Measurements from ENCODE around the gene RTN4RL2.
A peak's percentile ranks its signal among the peaks of the same experiment; 100 is the strongest.

RTN4RL2 gene

DNA sequence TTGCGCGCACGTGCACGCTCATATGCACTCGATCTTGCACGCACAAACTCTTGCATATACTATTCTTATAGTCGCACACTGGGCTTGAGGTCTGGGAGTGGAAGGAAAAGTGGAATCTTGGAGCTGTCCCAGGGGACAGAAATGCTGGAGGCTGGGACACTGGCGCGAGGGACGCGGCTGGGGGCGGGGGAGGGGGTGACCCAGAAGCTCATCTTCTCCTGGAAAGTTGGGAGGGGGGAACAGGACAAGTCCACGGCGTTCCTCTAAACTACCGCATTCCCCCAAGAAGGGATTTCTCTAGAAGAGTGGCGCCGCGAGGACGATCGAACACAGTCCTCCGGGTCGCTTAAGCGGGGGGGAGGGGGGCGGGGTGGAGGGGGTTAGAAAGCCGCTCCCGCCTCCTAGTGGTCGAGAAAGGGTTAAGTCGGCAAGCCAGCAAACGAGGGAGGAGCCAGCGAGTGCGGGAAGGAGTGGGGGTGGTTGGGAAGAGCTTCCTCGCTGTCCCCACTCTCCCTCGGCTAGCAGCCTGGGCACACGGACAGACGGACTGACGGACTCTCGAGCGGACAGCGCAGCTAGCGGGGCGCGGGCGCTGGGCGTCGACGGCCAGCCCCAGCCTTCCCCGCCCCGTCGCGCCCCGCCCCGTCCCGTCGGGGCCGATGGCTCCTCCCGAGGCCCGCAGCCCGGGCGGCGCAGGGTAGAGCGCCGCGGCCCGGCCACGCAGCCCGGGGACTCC lies at the start of gene RTN4RL2:
TSS of gene RTN4RL2 (plus strand) at position 507 of the 736 bp plus-strand sequence. CDS start 338 bp downstream, outside the sequence.
- DNase-seq (ENCODE audit: low read depth): peak; percentile 32

DNA sequence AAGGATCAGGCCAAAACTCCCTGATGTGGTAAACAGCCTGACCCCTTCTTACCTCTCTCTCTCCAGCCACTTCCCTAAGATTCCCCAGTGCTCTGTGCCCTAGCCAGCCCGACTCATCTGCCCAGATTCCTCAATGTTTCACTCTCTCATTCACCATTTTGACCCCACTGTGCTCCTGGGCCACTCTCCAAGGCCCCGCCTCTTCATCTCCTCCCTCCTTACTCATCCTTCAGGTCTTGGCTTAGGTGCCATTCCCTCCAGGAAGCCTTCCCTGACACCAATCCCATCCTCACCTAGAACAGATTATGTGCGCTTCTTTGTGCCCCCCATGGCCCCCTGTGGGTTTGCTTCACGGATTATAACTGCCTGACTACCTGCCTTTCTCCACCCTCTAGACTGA lies 46.6 kb upstream of the RTN4RL2 start:
- no peak for DNase-seq (ENCODE audit: low read depth)

DNA sequence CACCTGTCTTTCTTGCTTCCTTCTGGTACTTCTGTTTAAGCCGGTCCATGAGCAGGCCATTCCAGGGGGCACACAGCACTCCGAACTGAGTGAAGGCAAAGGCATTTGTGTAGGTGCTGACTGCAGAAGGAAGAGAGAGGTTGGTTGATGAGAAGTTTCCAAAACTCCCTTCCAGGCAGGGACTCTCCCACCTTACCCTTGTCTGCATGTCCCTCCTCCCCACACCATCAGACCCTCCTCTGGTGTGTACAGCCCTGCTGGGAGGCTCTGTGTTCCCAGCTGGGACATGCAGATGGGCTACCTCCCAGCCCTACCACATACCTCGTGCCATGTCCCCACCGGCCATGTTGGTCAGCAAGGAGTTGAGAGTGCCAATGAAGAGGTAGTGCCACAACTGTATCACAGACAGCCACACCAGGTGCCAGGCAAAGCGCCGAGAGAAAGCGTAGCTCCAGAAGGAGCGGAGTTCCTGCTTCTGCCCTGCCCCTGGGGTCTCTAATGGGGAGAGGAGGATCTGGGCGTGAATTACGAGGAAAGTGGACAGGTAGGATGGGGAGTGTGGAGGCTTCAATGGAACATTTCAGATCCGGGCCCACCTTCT lies 45.6 kb upstream of the RTN4RL2 start:
- no peak for DNase-seq (ENCODE audit: low read depth)

DNA sequence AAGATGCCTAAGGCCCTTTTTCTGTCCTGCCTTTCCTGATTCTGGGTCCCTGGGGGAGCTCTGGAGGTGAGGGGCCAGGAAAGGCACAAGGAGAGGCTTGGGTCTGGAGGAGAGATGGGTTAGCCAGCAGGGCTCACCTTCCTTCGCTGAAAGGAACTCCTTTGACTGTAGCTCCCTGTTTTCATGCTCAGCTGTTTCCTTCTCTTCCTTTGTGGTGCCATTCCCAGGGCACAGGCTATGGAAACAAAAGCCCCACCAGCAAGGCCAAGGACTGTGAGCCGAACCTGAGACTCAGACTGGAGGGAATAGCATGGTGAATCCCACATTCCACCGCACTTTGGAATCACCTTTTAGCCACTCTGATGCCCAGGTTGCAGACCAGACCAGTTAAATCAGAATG lies 43.9 kb upstream of the RTN4RL2 start:
- DNase-seq (ENCODE audit: low read depth): no peak

DNA sequence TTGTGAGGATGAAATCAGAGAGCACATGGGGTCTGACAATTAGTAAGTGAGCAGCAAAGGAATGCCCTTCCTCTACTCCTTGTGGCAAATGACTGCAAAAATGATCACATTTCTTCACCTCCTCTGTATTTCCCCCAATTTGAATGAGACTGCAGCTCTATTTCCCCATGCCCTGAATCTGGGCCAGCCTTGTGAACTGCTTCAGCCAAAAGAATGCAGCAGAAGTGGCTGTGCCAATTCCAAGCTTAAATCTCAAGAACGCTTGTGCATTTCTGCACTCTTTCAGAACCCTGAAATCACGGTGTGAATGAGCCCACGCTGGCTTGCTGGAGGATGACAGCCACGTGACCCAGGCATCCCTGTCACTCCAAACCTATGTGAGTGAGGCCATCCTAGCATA lies 43.3 kb upstream of the RTN4RL2 start:
- peak; percentile 64 for DNase-seq (ENCODE audit: low read depth)

DNA sequence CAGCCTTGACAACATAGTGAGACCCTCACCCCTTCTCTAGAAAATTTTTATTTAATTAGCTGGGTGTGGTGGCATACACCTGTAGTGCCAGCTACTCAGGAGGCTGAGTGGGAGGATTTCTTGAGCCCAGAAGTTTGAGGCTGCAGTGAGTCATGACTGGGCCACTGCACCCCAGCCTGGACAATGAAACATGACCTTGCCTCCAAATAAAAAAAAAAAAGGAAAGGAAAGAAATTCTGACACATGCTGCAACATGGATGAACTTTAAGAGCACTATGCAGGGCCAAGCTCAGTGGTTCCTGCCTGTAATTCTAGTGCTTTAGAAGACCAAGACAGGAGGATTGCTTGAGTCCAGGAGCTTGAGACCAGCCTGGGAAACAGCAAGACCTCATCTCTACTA lies 42.2 kb upstream of the RTN4RL2 start:
- no peak for DNase-seq (ENCODE audit: low read depth)

DNA sequence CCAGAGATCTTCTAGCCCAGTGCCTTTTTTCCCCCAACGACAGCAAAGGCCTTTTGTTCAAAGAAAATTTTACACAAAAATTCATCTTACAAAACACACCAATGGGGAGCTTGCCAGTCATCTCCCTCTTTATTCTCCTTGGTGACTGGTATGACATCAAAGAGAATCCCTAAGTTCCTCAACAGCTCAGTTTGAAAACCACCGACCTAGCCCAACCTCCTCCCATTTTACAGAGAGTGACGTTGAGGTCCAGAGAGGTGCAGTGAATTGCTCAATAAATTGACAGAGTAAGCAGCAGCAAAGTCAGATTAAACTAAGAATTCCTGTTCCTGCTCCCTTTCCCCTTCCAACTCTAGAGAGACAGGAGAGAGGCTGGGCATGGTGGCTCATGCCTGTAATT lies 41.2 kb upstream of the RTN4RL2 start:
- no peak for DNase-seq (ENCODE audit: low read depth)

DNA sequence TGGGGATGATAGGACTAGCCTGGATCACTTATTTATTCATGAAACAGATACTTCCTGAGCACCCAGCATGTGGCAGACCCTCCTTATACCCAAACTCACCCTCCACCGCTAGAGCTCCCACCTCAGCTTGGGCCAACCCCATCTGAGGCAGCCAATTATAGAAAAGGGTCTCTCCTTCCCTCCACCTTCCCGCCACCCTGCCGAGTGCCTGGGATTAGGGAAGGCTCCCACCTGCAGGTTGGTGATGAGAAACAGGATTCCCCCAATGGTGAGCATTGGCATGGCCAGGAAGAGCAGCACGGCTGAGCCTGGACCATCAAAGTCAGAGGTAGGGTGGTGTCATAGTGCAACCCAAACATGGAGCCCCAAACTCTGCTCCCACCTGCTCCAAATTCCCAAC lies 39.3 kb upstream of the RTN4RL2 start:
- DNase-seq (ENCODE audit: low read depth): no peak

DNA sequence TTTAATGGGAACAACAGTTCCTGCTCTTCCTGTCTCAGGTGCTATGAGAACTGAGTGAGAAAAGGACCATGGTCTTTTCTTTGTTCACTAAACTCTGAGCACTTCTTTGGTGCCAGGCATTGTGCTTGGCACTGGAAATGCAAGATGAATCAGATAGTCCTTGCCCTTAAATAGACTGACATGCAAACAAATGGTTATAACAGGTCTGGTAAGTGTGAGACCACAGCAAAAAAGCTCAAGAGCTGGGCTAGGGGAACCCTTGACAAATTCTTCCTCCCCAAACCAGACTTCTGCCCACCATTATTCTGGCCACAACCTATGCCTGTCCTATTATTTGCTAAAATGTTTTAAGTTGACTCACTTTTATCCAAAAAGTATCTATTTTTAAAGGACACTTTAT lies 38.5 kb upstream of the RTN4RL2 start:
- DNase-seq (ENCODE audit: low read depth): no peak

DNA sequence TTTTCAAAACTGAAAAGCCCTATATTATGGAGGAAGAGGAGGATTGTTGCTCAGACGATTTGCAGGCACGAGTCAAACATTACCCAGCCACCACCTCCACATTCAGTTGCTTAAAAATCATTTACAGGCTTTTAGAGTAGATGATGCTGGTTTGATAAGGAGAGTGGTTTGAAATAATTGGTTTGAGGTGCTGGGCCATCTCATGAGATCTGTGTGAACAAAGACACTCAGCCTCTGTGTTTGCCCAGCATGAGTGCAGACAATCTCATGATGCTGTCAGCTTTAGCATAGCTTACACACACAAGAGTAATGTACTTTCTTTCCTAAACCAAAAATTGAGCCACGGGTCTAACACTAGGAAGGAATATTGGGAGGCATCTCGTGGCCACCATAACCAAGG lies 37.7 kb upstream of the RTN4RL2 start:
- no peak for DNase-seq (ENCODE audit: low read depth)

DNA sequence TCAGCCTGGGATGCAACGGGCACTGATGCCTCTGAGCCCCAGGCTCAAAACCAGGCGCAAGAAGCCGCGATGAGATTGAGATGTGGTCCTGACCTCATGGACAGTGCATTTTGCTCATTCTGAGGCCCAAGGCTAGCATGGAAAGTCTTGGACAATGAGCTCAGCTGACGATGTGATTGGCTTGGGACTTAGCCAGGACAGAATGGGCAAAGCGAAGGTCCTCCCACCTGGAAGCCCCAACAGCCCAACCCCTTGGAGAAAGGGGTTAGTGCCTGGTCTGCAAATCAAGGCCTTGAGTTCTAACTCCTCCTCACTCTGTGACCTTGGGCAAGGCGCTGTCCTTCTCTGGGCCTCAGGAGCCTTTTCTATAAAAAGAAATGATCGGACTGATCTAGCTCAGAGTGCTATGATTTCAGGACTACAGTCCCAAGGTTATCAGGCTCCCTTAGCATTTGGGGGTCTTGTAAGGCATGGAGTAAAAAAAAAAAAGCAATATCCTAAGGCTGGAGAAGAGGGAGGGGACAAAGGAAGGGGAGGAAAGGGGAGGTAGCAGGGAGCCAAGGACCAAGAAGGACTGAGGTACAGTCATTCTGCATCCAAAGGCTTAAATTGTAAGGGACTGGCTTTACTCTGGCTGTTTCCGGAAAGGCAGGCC lies 36.1 kb upstream of the RTN4RL2 start:
- no peak for DNase-seq (ENCODE audit: low read depth)

DNA sequence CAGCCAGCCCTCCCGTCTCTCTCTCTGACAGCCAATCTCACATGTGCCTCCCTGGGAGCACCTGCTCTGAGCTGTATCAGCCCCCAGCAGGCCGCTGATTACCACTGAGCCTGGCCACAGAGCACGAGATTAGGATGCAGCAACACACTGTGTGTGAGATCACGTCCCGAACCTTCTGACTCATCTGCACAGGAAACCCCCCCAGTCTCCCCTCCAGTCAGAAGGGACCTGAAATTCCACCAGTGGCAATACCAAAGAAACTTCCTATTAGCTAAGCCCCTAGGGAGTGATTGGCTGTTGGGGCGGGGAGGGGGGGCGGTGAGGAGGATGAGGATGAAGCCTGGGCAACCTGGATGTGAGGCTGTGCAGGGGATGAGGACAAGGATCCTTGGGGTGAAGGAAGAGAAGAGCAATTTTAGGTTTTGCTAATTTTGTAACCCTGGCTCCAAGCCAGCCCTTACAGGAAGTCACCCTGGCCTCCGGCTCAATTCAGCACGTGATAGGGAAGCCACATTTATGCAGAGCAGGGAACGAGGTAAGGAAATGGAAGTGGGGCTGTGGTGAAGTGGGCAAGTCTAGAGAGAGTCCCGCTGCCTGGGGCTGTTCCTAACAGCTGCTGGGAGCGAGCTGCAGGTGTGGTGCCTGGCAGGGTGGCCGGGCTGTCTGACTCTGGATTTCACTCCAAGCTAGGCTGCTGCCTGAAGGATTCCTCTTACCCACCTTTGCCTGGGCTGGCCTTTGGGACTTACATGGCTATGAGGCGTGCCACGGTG lies 35.4 kb upstream of the RTN4RL2 start:
- peak; percentile 93 for DNase-seq (ENCODE audit: low read depth)

DNA sequence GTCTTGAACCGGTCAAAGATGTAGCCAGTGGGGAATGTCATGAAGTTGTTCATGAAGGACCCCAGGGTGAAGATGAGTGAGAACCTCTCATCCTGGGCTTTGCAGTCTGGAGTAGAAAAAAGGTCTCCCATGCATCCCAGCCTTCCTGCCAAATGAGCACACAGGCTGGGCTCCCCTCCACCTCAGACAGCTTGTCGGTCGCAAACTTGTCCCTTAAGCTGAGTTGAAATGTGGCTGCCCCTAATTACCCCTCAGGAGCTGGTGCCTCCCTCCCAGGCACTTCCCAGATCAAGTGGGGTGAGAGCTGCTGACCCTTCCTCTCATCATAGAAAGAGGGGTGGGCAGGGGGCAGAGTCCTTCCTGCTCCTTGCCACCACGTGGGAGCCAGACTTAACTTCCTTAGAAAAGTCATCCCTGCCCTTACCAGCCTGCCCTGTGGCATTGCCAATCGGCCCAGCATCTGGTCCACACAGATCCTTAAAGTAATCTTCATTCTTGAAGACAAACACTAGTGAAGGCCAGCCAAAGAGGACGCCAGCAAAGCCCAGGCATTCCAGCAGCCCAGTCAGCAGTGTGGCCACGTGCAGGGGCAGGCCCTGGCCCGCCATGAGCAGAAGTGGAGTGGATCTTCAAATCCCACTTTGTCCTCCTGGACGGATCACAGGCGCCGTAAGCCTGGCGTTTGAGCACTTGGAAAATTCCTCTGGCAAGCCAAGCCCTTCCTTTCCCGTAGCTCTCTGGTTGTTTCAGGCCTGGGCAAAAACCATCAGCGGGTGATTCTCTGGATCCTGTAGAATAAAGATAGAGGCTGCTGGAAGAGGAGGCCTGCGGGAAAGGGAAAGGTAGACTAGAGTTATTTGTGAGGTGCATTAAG lies 34.5 kb upstream of the RTN4RL2 start:
- peak; percentile 48 for DNase-seq (ENCODE audit: low read depth)

DNA sequence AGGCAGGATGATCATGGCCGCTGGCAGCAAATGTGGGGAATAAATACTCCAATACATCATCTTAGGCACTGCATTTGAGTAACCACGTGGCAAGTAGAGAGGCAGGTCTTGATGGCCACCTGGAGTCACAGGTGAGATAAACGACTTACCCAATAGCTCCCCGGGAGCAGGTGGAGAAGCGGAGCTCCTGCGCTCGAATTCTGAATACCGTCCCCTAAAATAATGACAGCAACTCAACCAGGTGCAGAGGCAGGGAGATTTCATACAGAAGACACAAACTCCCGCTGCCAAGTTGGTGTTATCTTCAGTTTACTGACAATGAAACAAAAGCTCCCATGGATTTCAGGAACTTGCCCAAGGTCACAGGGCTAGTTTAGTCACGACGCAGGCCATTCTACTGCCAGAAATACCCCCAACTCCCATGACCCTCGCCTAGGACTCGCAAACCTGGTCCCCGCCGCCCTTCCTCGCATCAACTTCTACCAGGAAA lies 33.8 kb upstream of the RTN4RL2 start:
- peak; percentile 53 for DNase-seq (ENCODE audit: low read depth)

DNA sequence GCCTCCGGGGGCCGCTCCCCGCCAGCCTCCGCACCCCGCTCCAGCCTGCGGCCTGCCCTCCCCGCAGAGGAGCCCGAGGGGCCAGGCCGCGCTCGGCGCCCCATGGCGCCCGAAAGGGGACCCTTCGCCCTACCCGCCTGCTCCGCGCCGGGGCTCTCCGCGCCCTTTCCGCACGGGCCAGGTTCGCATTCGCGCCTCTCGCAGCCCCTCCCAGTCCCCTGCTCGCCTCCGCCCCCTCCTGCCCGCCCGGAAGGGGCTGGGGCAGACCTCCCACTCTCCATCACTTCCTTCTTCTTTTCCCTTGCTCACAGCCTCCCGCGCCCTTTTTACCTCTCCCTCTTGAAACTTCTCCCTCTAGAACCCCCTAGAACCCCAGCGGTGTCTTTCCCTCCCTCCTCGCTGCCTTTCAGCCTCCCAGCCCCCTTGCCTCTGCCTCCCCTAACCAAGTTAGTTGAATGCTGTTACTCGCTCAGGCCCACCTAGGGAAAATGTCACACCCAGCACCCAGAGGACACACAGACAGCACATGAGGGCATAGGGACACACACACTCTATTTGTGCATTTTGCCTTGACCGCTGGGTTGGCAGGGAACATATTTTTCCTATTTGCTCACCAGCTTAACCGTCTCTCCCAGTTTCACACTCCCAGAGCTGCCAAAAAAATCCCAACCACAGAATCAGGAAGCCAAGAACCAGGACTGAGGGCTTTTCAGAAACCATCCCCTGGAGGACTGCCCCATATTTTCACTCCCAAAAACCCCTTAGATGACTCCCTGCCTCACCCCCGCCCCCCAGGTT lies 33.2 kb upstream of the RTN4RL2 start, which contains the start of gene SLC43A3:
TSS of gene SLC43A3 (minus strand) at position 193 of the 798 bp plus-strand sequence. CDS start 949 bp downstream, outside the sequence.
- DNase-seq (ENCODE audit: low read depth): peak; percentile 88

DNA sequence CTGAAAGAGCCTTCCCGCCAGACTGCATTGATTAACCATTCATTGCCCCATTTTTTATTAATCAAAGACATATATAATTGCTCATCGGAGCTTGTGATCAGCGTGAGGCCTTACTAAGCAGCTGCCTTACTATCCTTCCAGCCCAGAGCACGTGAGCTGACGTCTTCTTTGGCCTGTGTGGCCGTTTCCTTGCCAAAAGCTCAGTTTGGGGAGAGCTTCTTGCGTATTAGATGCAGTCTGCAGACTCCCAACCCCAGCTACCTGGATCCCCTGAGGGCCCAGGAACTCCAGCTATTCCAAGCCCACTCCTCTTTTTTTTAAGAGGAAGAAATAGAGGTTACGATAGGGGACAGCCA lies 32.6 kb upstream of the RTN4RL2 start:
- no peak for DNase-seq (ENCODE audit: low read depth)

DNA sequence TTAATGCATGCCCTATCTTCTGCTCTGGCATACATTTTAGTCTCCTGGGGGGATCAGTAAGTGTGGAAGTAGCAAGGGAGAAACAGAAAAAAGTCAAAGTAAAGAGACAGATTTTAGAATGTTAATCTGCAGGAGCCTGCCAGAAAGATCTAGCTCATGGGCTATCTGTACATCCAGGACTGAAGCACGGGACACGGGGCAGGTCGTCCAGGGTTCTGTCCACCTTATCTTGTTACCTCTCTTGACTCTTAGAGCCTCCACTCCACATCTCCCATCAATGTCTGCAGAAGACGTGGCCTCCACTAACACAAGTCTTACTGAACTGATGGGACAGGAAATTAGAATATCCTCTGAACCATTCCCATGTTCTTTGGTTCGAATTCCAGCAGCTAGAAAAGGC lies 31.7 kb upstream of the RTN4RL2 start:
- no peak for DNase-seq (ENCODE audit: low read depth)

DNA sequence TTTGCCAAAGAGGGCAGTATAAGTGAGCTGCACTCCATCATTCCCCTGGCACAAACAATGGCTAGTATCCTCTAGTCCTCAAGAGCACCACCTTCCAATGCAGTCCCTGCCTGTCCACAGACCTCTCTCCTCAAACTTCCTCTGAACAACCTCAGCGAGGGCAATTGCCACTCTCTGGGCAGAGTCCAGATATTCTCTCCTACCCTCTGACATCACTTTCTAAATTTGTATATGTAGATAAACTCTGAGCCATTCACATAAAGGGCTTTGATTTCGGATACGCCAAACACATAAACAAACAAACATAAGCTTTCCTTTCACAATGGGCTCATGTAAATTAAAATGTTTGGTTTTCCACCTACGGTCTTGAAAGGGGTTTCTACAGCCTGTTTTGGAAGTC lies 30.4 kb upstream of the RTN4RL2 start:
- DNase-seq (ENCODE audit: low read depth): no peak

DNA sequence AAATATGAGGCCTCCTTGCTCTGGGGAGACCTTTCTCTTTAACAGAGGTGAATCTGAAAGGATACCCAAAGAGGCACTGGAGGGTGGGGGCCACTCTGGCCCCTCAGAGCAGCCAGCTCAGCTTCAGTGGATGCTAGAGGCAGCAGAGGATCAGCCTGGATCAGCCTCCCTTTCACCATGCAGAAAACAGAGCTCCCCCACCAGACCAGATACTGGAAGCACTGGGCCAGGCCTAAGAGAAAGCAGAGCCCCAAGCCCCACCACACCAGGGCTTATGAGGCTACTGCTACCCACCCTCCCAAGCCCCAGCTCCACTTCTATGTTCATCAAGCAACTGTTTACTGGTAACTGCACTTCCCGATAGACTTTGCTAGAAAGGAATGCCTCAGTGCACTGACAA lies 29.4 kb upstream of the RTN4RL2 start:
- no peak for DNase-seq (ENCODE audit: low read depth)

DNA sequence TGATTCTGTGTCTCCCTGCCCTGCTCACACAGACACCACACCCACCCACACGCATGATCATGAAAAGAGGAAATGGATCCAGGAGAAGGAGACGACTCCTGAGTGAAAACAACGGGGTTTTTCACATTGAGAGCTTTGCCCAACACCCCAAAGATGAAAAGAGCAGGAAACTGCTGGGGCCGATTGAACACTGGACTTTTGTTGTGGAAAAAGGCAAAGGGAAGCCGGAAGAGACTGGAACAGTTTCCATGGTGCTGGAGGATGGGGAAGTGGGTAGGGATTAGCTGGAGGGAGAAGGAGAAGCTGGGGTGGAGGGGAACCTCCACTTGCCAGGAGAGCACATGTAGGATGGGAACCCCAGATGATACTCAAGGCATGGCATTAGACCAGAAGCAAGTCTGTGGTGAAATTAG lies 28.2 kb upstream of the RTN4RL2 start:
- no peak for DNase-seq (ENCODE audit: low read depth)

Data from amniotic epithelial cell (primary cell).